DMS 273 treated with DMSO at 0.1 percent for 48 hours (cell line): ENCODE results near the gene PRR16.
"Not testable (repeated sequence)": the region's sequence is repeated elsewhere in the genome, so short reads cannot be mapped to it uniquely, and the experiment has no call there.

Experiments used
- DNase-seq: peaks from one replicate; lab custom pipeline; 2025; lab: John Stamatoyannopoulos, UW

PRR16 gene

DNA sequence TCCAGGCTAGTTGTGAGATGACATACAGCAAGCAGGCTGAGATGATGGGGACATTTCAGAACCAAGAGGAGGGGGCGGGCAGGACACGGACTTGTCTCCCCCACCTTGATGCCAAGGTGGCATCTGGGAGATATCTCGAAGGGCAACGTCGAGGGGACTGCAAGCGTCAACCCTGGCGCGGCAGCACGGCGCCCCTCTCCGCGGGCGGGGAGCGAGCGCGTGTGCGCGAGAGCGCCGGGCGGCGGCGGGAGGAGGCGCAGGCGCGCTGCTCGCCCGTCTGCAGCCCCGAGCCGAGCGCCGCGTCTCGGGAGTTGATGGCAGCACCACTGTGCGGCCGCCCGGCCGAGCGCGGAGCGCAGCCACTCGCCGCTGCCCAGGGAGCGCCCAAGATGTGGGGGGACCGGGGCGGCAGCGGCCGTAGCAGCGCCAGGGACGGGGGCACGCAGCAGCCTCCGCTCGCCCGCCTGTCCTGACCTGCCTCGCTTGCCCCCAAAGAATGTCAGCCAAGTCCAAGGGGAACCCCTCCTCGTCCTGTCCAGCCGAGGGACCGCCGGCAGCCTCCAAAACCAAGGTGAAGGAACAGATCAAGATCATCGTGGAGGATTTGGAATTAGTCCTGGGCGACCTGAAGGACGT is at the start of gene PRR16:
TSS of gene PRR16 (plus strand) at position 310 of the 636 bp plus-strand sequence.
- DNase-seq: no peak

DNA sequence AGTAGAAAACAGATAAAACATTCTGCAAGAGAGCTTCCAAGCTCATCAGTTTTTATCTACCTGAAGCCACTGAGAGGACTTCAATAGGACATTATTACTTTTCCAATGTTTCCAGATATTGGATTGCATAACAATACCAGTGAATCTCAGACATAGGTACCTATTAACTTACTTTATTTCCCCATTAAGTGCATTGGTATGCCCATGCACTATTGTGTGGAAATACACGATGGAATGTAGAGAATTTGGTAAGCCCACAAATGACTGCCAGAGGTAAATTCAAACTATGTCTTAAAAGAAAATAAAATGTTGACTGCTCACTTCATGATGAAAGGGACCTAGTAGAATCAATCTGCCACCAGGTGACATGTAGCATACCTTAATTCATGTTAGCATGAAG is 48.1 kb upstream of the PRR16 start:
- DNase-seq: no peak

DNA sequence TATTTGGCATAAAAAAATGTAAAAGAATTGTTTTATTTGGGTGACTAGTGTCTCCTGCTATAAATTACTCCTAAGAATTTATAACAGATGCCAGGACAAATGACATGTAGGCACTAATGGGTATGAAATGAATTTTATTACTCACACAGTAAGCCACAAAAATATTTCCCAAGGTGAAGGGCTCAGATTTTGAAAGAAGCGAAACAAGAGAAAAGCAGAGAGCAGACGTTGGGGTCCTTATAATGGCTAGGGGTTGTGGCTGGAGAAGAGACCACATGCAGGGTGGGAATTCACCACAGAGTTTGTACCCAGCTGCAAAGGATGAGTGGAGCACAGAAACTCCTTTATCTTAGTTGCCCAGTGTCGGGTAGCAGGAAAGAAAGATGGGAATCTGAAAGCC is 45.0 kb upstream of the PRR16 start:
- no peak for DNase-seq

DNA sequence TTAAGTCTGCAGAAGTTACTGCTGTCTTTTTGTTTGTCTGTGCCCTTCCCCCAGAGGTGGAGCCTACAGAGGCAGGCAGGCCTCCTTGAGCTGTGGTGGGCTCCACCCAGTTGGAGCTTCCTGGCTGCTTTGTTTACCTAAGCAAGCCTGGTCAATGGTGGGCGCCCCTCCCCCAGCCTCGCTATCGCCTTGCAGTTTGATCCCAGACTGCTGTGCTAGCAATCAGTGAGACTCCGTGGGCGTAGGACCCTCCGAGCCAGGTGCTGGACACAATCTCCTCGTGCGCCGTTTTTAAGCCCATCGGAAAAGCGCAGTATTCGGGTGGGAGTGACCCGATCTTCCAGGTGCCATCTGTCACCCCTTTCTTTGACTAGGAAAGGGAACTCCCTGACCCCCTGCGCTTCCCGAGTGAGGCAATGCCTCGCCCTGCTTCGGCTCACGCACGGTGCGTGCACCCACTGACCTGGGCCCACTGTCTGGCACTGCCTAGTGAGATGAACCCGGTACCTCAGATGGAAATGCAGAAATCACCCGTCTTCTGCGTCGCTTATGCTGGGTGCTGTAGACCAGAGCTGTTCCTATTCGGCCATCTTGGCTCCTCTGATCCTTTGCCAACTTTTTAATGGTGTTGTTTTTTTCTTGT is 37.3 kb upstream of the PRR16 start:
- not testable (repeated sequence) for DNase-seq

DNA sequence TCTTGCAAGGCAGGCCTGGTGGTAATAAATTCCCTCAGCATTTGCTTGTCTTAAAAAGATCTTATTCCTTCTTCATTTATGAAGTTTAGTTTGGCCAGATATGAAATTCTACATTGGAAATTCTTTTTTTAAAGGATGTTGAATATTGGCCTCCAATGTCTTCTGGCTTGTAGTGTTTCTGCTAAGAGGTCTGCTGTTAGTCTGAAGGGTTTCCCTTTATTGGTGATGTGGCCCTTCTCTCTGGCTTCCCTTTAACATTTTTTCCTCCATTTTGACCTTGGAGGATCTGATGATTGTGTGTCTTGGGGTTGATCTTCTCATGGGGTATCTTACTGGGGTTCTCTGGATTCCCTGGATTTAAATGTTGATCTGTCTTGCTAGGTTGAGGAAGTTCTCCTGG is 33.5 kb upstream of the PRR16 start:
- DNase-seq: no peak

DNA sequence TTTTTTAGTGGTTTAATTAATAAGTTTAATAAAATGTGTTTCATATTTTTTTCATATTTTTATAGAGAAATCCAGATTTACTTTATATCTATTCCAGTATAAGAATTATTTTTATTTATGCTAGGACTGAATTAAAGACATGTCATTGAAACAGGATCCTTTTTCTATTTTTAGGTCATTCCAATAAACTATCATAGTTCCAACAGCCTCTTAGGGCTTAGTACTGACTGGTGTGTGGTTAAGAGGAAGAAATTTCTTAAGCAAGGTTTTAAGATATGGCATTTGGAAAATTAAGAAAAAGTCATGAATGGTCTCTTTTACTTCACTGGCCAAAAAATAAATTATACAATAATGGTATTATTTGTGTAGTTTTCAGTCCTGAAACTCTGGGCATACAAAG is 31.2 kb upstream of the PRR16 start:
- no peak for DNase-seq

DNA sequence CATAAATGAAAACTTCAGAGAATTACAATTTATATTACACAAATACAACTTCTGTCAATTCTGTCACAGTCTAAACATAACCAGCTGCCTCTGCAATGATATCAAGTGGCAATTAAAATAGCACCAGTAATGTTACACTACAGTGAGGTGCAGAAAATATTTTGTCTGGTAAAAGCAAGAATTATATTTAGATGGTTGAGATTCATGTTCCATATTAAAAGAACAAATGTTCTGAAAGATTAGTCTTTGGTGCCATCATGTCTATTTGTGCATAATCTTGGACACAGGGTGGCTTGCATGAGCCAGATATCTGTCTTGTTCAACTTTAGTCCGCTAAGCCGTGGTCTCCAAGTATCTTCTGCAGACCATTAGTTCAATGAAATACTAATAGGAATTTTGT is 29.0 kb upstream of the PRR16 start:
- no peak for DNase-seq

DNA sequence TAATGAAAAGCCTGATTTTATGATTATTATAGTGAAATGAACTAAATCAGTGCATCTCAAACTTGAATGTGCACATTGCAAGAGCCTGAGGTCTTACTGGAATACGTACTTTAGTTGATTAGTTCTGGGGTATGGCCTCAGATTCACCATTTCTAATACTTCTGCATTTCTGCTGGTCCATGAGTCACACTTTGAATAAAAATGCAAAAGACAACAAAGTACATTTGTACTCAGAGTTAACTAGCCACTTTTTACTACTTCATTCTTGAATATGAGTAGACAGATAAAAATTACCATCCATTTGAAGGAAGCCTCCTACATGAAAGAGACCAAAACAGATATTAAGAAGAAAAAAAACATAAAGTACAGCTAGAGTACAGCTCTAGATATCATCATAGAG is 27.1 kb upstream of the PRR16 start:
- DNase-seq: no peak

DNA sequence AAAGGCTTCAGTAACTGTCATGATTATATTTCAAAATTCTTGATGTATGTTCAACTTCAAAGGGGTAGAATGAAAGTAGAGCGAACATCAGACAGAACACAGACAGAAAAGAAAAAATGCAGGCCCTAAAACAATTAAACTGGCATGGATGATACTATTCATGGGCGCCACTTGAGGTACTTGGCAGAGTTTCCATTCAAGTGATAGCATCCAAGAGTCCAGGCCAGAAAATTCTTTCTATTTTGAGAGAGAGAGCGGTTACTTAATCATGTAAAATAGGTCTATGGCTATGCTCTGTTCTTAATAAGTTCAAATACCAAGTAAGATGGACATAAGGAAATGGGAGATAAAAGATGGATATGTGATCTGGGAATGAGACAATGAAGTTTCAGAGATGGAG is 21.4 kb upstream of the PRR16 start:
- DNase-seq: no peak

DNA sequence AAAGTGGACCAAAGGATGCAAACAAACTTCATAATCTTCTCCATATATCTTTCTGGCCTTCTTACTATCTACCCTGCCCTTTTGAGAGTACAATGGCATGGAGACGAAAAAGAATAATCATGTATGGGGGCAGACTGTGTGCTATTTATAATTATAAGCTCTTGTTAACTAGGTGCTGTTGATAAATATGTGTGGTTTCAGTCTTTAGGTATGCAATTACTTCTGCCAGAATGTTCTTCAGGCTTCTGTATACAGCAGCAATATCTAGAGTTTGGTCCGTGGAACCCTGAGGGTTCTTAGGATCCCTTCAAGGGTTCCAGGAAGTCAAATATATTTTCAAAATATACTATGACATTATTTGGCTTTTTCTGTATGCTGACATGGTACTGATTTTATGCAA is 20.5 kb upstream of the PRR16 start:
- no peak for DNase-seq

DNA sequence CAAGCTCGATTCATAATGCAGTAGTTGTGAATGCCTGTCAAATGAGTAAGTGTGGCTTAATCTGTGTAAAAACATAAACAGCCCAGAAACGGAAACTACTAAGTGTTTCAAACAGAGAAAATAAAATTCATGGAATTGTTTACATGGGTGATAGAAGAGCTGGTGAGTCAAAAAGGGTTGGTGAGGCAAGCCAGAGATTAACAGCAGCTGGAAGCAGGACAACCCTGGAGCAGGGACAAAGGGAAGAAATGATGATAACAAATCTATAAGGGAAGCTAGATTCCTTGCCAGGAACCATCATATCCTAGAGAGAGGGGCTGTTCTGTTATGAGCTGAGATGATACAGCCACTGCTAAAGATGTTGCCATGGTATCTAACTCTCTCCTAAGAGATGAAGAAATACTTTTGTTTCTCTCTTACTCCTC is 18.0 kb upstream of the PRR16 start:
- no peak for DNase-seq

DNA sequence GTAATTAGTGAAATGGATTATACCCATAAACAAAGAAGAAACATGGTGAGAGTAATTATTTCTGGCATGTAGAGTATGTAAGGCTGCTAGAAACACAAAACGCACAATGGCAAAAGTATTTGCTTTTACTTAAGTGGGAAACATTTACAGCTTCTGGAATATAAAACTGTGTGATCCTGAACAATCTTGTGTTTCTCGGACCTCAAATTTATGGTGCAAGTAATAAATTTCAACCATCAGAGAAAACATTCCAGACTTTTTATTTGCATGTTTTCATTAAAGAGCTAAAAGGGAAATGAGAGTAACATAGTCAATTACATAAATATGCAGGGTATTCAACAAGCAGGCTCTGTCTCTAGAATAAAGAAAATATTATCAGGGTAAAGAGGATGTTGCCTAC is 17.2 kb upstream of the PRR16 start:
- no peak for DNase-seq

DNA sequence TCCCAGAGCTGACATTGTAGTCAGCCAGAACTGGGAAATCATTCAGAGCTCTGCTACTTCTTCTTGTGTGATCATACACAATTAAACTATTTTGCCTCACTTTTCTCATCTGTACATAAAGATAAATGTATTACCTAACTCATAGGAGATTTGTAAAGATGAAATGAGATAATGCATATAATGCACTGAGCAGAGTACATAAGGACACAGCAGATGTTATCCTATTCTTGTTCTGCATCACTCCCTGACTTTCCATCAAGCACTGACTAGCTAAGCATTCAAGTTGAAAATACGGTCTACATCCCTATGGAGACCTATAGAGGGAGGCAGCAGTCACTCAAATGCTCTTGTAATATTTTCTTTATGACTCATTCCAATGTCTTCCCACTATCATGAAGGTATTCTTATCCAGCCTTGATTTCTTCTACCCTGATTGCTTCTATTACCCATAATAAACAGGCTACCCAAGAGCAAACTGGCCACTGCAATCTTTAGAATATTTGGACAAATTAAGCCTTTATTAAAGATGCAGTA is 16.3 kb upstream of the PRR16 start:
- no peak for DNase-seq

DNA sequence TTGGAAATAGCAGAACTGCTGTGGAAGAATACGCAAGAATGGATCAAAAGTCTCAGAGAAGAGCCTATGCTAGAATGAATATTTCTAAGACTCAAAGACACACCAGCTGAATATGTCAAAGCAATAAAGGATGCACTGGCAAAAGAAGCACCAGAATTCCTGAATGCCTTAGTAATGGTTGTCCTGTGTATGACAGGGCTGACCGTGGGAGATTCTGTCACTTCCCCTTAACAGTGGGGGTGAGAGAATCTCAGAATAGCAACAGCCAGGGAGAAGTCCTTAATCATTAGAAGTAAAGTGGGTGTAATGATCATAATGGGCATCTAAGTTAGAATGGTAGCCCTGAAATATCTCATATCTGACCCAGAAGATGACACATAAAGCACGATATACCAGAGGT is 14.6 kb upstream of the PRR16 start:
- DNase-seq: no peak

DNA sequence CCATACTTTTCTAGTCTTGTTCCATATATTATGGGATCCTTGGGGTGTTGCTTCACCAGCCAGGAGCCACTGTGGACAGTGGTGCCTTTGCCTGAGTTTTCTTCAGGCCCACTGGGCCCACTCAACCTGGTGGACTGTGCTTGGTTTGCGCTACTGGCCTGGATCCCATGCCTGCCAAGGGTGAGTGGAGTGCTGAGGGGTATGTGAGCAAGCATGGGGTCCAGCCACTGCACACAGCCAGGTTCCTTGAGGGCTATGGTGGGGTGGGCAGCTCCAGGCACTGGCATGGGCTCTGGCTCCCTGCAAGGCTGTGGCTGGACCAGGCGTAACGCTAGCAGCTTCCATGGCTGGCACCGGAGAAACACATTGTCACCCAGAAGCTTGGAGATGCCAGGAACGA is 13.2 kb upstream of the PRR16 start:
- no peak for DNase-seq

DNA sequence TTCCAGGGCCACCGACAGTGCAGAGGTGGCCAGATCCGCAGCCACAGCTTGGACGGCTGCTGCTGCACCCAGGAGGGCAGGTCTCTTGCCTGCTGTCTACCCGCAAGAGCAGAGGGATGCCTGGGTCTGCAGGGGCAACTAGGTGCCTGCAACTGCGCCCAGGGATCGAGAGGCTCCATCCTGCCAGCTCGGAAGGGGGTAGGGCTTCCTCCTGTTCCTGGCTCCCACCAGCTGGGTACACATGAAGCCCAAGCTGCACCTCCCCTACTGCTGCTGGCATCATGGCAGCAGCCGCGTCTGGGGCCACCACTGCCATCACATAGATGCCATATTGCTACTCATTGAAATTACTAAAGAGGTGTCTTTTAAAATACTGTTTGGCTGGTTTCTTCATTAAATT is 12.7 kb upstream of the PRR16 start:
- DNase-seq: no peak

DNA sequence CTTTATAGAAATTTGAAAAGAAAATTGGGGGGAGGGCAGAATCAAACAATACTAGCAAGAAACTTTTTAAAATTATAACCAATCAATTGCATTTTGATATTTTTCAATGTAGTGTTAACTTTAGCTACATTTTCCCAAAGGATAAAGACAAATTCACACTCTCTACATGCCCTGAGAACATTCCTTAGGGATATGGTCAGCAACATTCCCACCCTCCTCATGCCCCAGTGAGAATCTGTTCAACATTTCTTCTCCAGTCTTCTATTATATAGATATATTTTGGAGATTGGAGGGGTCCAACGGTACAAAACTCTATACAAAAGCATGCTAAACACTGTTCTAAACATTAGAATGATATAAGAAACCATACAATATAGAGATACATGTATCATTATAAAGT is 11.6 kb upstream of the PRR16 start:
- DNase-seq: no peak

DNA sequence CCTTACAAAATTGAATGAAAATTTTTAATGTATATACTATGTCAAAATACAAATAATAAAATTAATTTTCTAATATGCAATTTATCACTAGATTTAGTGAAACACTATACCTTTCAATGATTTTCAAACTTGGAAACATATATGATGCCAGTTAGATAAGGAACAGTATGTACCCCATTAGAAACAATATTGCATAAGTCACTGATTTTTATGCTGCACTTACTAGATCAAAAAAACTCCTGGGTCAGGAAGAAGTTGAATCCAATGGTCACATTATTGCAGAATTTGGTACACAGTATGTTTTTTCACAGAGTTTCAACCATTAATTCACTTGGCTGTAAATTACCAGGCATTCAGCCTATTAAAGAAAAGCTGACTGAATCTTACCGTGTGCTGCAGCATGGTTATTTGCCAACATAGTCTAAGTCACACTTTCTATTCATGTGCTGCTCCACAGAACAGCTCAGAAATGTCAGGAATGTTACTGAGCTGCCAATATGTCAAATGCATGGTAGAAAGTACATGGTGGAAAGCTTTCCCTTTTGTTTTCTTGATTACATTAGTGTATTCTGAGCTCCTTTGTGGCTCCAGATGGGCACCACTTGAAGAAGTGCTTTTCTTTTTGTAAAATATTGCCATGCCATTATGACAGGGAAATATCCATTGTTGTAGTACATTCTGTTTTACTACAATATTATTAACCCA is 9.9 kb upstream of the PRR16 start:
- DNase-seq: no peak

DNA sequence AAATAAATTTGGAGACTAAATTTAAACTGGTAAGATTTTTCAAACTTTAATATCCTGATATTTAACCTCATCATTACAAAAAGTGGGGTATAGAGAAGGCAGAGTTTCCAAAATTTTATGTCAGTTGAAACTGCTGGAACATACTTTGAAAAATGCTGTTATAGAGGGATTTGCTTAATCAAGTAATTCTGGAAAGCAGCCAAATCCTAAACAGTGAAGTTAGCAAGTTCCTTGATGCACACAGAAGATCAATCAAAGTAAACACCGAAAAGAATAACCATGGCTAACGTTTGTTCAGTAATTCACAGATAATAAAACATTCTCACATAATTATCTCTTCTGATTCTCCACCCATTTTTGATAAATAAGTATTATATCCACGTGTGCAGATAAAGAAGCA is 8.1 kb upstream of the PRR16 start:
- no peak for DNase-seq

DNA sequence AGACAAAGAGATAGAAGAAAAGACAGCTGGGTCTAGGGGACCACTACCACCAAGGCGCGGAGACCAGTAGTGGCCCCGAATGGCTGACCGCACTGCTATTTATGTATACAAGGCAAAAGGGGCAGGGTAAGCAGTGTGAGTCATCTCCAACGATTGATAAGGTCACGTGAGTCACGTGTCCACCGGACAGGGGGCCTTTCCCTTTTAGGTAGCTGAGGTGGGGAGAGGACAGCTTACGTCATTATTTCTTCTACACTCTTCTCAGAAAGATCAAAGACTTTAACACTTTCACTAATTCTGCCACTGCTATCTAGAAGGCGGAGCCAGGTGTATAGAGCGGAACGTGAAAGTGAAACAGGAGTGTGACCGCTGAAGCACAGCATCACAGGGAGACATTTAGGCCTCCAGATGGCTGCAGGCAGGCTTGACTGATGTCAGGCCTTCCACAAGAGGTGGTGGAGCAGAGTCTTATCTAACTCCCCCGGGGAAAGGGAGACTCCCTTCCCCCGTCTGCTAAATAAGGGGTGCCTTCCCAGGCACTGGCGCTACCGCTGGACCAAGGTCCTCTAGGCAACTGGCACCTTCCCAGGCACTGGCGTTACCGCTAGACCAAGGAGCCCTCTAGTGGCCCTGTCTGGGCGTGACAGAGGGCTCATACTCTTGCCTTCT is 6.1 kb upstream of the PRR16 start:
- DNase-seq: no peak

DNA sequence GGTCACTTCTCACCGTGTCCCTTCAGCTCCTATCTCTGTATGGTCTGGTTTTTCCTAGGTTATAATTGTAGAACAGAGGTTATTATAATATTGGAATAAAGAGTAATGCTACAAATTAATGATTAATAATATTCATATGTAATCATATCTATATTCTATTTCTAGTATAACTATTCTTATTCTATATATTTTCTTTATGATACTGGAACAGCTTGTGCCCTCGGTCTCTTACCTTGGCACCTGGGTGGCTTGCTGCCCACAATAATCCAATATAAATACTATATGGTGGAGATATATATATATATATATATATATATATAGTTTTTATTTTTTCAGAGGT is 5.6 kb upstream of the PRR16 start:
- not testable (repeated sequence) for DNase-seq

DNA sequence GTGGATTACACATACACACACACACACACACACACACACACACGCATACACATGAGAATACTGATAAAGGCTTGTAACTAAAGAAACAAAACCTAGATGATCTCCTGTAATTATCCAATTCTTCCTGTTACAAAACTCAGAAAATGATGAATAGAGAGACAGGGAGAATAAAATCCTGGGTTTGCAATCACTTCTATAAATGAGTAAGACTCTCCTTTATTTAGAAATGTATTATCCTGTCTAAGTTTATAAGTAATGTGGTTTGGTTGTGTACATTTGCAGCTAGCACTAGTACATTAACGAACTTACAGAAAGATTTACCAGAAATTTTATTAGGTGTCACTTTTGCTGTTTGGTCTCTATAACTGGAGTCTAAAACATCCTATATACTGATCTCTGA is 2.8 kb upstream of the PRR16 start:
- DNase-seq: no peak
